Ecto neural progenitor cell (in vitro differentiated cells): ENCODE results near the gene PLAAT3.
A peak's percentile ranks its signal among the peaks of the same experiment; 100 is the strongest.
"Not testable (repeated sequence)": the region's sequence is repeated elsewhere in the genome, so short reads cannot be mapped to it uniquely, and the experiment has no call there.

Experiments used
- DNase-seq: peaks from one replicate; pipeline ENCODE4 v3.0.0-alpha.2; 2018; ENCODE audit warnings: low spot score

Gene PLAAT3

DNA sequence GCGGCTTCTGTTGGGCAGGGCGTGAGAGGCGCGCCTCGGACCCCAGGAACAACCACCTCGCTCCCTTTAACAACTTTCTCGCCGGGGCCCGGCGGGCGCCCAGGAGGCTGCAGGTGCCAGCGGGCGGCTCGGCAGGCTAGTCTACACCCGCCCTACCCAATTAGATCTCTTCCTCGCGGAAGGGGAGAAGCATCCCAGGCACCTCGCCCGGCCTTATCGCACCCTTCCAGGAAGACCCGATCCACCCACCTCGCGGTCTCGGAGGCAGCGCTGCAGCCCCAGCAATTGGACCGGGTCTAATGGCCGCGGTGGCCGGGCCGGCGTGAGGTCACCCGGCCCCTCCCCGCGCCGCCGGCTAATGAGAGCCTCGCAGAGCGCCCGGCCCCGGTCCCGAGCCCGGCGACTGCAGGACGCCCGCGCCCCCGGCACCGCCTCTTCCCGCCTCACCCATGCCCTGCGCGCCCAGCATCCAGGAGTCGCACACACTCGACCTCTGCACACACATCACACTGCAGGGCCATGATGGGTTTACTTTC lies at the start of gene PLAAT3:
PLAAT3 (minus strand) TSS at position 298 of the 536 bp plus-strand sequence. CDS start 419 bp downstream, outside the sequence.
- peak; percentile 81 for DNase-seq

DNA sequence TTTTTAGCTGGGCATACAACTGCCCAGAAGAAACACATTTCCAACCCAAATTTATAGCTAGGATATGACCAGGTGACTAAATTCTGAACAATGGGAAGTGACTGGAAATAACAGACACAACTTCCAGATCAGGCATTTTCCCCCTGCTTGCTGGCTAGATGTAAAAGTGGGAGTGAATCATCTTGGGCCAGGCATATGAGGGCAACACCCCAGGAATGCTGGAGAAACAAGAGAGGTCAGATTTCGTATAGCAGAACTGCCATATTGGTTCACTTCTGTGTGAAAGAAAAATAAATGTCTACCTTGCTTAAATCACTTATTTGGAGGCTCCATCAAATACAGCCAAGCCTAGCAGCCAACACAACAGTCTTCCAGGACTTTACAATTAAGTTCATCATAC lies 49.6 kb upstream of the PLAAT3 start:
- DNase-seq: no peak

DNA sequence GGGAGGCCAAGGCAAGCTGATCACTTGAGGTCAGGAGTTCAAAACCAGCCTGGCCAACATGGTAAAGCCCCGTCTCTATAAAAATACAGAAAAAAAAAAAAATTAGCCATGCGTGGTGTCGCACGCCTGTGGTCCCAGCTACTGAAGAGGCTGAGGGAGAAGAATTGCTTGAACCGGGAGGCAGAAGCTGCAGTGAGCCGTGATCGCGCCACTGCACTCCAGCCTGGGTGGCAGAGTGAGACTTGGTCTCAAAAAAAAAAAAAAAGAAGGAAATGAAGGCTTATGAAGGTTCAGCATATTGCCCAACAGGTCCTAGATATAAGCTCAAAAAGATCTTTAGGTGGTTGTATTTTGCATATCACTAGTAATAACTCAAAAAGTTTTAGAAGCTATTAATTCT lies 46.7 kb upstream of the PLAAT3 start:
- no peak for DNase-seq

DNA sequence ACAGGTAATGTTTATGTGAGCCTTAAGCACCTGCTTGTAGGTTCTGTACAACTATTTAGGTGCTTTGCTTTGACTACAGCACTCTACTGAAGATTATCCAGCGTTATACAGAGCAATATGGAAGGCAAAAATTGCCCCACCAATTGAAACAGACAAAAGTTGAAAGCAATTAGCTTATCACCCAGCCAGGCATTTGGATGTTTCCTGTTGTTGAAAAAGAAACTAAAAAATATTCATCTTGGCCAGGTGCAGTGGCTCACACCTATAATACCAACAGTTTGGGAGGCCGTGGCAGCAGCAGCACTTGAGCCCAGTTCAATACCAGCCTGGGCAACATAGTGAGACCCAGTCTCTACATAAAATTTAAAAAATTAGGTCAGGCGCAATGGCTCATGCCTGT lies 38.4 kb upstream of the PLAAT3 start:
- DNase-seq: no peak

DNA sequence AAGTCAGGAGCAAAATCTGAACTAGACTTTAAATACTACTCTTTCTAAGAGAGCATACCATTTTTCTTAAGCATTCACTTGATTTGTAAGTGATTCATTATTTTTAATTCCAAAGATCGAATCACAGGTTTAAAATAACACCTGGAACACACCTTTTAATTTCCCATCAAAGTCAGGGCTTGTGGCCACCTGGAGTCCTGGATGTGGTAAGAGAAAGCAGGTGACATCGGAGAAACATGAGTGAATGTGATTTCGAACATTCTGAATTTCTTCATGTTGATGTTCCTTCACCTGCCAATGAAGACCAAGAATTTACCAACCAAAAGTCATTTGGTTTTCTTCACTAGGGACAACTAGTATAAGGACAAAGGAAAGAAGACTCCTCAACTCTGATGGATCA lies 29.0 kb upstream of the PLAAT3 start:
- DNase-seq: no peak

DNA sequence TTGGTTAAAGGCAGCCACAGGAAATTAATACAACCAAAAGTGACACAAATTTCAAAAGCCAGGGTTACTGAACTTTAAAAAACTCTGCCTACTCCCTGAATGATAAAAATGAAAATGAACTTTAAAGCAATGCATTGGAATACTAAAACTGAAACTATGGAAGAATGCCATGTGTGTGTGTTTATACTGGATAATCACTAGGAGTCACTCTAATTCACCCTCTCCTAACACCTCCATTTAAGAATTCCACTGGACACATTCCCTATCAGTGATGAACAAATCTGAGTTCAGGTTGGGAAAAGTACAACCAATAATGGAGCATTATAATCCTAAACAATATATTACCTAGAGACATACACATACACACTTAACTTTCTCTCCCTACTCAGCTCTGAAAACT lies 27.5 kb upstream of the PLAAT3 start:
- DNase-seq: no peak

DNA sequence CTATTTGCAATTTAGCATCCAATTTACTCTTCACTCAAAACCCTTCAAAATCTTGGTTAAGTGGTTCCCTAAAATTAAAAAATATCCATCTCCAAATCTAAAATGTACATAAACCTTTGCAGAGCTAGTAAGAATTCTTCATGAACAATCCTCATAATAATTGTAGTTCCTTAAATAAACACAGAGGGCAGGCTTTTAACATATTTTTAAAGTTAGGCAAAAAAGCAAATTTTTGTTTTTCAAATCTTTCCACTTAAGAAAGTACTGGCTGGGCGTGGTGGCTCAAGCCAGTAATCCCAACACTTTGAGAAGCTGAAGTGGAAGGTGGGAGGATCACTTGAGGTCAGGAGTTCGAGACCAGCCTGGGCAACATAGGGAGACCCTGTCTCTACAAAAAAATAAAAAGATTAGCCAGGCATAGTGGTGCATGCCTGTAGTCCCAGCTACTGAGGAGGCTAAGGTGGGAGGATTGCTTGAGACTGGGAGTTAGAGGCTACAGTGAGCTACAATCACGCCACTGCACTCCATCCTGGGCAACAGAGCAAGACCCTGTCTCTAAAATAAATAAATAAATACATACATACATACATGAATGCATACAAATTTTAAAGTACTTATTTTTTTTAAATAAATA lies 25.1 kb upstream of the PLAAT3 start:
- DNase-seq: no peak

DNA sequence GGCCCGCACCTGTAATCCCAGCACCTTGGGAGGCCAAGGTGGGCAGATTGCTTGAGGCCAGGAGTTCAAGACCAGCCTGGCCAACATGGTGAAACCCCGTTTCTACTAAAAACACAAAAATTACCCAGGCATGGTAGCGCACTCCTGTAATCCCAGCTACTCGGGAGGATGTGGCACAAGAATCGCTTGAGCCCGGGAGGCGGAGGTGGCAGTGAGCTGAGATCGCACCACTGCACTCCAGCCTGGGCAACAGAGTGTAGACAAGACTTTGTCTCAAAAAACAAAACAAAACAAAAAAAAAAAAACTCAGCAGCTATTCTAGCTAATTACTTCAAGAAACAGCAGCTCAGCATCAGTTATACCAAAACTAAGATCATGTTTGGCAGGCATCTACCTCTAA lies 24.2 kb upstream of the PLAAT3 start:
- DNase-seq: not testable (repeated sequence)

DNA sequence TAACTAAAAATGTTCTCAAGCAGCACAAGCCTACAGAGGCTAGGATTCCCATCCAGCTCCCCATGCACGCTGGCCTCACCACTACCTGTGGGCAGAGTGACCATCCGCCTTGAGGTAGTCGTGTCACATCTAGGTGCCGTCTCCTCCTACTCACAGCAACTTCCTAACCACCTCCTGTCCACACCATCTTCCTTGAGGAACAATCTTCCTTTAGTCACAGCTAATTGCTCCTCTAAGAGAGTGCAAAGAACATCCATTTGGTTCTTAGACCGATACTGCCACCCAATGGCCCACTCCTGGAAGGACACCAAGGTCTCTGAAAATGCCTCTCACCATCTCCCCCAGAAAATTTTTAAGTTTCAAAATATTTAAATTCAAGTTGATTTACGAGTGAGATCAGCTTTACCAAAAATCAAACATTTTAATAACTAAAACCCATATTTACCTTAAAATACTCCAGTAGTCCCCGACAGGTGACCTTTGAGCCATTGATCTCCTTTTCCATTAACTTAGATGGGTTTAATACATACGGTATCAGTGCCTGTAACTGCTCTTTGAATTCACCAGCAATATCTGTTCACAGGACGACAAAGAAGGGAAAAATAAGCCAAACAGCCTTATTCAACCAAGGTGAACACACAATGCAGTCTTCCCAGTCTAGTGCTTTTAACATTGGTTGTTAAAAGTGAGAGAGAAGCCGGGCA lies 21.7 kb upstream of the PLAAT3 start:
- peak; percentile 60 for DNase-seq

DNA sequence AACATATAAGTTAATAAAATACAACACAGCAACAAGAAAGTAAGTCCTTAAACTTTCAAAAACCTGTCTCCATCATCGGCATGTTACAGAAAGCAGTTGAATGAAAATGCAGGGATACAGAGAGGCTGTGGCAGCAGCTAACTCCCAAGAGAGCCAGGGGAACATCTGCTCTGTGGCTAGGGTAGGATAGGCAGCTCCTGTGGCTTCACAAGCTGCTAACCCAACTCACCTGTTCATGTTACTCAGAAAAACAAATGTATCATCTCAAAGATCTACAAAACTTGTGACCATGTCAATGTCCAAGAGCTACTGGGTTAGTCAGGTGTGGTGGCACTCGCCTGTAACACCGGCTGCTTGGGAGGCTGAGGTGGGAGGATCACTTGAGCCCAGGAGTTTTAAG lies 15.2 kb upstream of the PLAAT3 start:
- DNase-seq: no peak

DNA sequence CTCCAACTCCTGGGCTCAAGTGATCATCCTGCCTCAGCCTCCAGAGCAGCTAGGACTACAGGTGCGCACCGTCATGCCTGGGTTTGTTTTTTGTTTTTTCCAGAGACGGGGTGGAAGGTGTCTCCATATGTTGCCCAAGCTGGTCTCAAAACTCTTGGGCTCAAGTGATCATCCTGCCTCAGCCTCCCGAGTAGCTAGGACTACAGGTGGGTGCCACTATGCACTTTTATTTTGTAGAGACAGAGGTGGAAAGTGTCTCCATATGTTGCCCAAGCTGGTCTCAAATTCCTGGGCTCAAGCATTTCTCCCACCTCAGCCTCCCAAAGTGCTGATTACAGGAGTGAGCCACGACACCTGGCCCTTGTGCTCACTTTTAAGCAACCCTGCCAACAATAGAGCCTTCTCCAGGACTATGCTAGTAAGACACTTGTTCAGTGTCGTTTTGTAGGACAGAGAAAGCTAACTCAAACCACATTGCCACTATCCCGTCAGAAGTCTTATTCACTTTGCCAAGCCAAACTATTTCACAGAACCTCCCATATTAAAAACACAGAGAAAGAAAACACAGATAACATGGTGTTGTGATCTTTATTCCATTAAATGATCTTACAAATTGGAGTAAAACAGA lies 9.4 kb upstream of the PLAAT3 start:
- no peak for DNase-seq

DNA sequence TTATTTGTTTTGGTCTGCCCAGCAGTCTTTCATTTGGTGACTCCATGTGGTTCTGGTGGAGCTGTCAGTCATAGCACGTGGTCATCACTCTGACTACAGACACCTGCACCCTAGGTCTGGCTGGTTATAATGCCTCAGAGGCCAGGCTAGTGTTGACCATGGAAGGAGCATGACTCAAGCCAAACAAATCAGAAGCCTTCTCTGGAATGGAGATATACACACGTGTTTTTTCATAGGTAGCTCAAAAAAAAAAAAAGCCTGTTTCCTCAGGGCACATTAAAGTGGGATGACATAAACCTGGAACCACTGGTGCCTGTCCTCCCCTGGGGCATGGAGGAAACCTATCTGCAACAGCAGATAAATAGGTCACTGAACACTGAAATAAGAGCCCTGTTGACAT lies 8.1 kb upstream of the PLAAT3 start:
- no peak for DNase-seq

DNA sequence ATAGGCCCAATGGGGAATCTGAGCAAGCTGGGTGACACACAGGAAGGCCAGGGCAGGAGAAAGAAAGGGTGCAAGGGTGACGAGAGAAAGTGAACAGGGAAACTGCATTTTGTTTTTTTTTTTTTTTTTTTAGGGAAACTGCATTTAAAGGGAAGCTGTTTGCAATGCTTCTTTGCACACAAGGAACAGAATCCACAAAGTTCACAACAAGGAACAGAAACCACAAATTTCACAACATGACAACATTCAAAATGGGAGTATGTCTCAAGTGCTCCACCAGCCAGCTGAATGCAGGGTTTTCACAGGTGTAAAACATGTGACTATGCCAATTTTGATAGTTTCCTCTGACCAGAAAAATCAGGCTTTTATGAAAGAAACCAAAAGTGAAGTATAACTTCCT lies 6.8 kb upstream of the PLAAT3 start:
- DNase-seq: no peak

DNA sequence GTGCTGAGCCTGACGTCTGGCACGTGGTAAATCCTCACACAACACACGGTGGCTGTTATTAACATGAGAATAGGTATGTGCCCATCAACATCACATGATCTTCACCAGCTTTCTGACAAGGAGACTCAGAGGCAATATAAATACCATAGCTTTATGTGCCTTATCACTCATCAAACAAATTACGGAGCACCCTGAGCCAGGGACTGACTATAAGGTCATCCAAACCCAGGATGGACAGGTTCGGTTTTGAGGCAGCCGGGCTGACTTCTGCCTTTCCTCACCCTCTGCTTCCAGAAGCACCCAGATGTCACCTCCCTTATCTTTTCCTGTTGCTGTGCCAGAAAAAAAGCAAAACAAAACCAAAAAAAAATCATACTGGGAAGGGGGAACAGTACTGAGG lies 5.7 kb upstream of the PLAAT3 start:
- DNase-seq: no peak

DNA sequence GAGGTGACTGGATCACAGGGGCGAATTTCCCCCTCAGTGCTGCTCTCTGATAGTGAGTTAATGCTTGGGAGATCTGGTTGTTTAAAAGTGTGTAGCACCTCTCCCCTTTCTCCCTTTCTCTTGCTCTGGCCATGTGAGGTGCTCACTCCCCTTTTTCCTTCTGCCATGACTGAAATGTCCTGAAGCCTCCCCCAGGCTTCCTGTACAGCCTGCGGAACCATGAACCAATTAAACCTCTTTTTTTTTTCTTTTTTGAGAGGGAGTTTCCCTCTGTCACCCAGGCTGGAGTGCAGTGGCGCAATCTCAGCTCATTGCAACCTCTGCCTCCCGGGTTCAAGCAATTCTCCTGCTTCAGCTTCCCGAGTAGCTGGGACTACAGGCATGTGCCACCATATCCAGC lies 3.5 kb upstream of the PLAAT3 start:
- not testable (repeated sequence) for DNase-seq

DNA sequence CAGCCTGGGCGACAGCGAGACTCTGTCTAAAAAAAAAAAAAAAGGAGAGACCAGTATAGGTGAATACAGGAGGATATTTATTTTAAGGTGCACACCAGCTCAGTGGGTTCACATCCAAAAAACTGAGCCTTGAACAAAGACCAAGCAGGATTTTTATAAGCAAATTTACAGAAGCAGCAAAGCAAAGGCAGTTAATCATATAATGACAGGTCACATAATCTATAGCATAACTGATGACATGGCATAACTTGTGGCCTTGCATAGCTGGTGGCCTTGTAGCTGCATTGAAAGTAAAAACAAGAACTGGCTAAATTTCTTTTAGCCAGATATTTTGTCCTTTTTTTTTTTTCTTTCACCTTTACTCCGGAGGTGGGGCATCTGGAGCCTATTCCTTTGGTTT lies 2.7 kb upstream of the PLAAT3 start:
- DNase-seq: no peak

DNA sequence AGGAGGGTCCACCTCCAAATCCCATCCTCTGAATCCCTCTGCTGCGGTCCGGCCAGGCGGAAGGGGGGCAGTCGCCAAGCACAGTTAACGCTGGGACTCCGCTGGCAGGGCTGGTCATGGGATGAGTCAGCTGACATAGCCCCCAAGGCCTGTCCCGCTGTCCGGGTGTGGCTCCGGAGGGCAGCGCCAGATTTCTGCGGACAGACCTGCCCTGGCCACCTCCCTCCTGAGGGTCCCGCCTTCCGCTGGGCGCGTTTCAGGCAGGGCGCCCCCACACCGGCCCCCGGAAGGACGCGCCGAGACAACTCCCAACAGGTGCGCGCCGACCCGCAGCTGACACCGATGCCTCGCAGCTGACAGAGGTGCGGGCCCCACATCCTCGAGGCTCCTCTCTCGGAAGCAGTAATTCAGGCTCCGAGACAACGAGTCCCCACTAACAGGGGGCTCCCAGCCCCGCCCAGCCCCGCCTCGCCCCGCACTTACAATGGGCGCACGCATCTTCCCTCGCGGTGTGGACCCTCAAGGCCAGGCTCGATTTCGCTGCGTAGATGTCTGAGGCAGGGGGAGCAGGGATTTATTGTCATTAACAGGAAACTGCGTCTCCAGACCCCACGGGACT lies 607 bp downstream of the PLAAT3 start:
- DNase-seq: peak; percentile 67

DNA sequence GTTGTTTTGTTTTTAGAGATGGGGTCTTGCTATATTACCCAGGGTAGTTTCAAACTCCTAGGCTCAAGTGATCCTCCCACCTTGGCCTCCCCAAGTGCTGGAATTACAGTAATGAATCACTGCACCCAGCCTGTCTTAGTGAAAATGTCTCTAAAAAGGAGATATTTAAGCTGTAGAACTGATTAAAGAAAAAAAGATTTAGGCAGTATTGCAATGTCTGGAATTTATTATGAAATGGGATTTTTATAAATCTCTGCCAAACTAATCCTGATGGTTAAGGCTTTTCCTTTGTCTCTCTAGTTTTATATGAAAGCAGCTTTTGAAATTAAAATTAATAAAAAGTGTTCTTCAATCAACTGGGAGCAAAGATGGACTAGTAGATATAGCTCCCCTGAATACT lies 2.1 kb downstream of the PLAAT3 start:
- no peak for DNase-seq

DNA sequence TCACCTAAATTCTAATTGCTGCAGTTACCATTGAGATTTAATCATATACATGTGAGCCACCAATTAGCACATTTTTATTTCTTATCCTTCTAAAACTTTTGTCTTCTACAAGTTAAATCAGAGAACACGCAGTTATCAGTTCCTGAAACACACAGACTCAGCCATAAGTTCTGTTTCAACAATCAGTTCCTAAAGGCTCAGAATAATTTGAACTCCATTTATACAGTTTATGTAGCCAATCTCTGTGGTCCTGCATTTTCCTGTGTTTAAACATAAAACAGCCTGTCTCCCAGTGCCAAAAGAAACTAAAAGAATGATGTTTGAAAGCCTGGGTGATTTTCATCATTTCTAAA lies 2.9 kb downstream of the PLAAT3 start:
- no peak for DNase-seq

DNA sequence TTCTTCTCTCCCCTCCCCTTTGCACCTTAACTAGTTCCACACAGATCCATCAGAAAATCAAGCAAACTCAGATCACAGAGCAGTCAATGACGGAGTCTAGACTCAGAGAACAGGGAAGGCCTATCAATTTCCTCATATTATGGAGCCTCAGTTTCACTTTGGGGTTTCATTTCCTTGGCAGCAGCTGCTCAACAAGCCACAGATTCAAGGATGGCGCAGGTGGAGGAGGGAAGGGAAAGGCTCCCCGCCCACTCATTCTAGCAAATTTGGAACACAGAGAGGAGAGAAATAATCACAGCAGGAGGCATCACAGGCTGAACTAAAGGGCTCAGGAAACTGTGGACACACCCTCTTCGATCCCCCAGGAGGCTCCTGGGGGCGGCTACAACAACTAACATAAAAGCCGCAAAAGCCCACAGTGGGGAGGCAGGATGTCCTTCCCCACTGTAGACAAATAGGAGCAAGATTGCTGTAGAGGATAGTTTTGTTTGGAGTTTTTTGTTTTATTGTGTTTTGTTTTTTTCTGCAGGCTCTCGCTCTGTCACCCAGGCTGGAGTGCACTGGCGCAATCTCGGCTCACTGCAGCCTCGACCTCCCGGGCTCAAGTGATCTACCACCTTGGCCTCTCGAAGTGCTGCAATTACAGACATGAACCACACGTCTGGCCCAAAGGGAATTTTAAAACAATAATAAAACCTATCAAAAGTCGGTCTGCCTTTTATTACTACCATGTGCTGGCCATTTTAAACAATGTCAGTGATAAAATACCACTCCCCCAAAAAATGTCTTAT lies 3.4 kb downstream of the PLAAT3 start:
- no peak for DNase-seq

DNA sequence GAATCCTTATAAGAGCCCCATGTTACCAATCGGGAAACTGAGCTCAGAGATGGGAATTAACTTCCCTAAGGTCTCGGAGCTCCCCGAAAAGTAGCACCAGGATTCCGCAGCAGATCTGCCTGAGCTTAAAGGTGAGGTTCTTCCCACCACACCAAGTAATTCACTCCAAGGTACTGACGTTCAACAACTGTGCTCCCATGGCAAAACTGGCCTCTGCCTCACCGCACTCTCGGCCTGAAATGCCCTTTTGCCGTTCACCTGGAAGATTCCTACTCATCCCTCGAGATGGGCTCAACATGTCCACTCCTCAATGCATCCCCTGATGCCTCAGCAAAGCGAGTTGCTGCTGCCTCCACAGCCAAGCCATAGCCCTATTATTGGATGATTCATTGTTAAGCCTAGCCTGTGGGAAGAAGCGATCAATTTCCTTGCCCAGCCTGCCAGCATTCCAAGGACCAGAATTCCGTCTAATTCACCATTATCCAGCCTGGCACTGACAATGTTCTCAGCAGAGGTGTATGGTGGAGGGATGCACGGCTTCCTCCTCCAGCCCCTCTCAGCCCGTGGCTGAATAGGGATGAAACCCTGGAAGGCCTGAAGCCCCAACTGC lies 4.2 kb downstream of the PLAAT3 start:
- DNase-seq: no peak

DNA sequence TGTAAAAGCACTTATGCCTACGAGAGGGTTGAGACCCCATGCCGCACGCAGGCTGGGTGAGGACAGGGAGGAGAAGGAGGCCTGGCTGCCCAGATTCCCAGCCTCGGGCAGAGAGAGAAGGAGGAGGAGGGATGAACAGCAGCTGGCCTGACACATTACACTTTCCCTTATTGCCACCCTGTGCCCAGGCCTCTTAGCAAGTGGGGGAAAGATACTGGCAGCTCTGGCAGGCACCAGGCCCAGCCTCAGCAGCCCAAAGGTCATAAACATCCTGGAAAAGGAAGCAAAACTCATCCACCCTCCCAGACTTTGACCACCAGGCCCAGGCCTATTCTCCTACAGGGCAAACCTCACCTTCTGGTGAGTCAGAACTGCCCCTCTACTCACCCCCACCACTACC lies 4.7 kb downstream of the PLAAT3 start:
- DNase-seq: no peak
